GM21737 (cell line): ENCODE data around the gene EME2.

ENCODE experiments used
- ATAC-seq: cut with Tn5 transposase; IDR thresholded peaks from one replicate; pipeline ENCODE4 v1.9.1; 2021; ENCODE audit warnings: mild to moderate bottlenecking, moderate library complexity; ENCODE audit not compliant: unreplicated experiment

EME2 gene

DNA sequence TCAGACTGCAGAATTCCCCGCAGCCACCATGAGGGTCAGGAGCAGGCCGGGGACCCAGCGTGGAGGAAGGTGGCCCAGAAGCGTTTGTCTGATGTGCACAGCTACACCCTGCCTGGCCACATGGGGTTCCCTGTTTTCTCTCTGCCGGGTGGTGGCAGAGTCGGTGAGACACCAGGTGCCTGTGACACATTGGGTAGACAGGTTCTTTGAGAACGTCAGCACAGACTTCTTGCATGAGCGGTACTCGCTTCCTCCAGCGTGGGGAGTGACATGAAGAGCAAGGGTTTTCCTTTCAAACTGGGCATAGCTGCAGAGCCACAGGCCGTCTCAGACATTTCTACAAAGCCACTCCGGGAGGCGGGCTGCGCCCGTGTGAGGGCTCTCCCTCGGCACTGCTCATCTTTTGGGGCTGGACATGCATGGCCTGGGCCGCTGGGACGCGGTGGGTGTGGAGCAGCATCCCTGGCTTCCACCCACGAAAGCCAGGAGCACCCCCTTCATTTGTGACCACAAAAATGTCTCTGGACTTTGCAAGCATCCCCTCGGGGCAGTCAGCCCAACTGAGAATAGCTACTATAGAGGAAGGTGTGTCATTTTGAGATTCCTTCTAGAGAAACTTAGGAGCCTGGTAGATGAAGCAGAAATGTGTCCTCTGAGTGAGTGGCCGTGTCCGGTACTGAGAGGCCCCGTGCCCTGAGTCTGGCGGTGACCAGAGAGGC is 27.3 kb upstream of the EME2 start:
- ATAC-seq = no peak

DNA sequence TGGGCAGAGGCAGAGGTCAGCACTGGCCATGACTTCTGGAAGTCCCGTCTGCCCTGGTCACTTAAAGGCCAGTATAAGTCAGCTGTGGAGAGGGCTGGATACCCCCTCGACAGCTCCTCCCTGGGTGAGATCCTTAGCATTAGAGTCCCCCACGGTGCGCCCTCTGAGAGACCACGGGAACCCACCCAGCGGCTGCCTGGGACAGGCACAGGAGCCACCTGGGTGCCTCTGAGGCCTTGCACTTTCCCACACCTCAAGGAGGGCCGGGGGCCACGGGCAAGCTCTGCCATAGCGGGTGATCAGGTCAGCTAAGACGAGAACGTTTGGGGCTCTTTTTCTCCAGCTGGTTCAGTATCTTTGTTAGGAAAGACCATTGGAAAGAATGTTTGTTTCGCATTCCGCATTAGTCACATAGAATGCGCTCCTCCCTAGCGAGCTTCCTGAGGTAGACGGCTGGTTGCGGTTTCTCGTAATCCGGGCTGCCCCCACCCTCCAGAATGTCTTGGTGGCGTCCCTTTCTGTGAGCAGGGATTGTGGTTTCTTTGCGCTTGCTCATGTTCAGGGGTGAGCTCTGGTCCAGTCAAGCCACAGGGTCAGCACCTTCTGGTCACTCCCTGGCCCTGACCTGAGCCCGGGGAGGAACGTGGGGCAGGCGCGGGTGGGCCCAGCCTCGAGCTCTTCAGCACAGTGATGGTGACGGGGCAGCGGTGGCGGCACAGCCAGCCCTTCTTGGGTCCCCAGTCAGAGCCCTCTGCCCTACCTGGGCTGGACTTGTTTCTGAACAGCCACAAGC is 26.5 kb upstream of the EME2 start:
- no peak for ATAC-seq

DNA sequence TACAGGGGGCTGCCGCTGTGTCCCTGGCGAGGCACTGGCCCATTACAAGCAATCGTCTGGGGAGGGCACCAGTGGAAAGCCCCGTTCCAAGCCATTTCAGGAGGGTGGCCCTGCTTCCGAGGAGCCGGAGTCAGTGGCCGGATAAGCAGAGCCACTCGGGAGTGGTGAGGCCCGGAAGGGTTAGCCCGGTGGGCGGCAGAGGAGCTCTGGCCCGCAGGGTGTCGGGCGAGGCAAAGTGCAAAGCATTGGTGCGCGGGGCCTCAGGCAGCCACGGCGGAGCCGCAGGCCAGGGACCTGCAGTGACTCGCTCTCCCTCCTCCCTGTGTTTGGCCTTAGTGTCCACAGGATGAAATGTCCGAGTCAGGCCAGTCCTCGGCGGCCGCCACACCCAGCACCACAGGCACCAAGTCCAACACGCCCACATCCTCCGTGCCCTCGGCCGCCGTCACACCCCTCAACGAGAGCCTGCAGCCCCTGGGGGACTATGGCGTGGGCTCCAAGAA is 25.9 kb upstream of the EME2 start:
- ATAC-seq = no peak

DNA sequence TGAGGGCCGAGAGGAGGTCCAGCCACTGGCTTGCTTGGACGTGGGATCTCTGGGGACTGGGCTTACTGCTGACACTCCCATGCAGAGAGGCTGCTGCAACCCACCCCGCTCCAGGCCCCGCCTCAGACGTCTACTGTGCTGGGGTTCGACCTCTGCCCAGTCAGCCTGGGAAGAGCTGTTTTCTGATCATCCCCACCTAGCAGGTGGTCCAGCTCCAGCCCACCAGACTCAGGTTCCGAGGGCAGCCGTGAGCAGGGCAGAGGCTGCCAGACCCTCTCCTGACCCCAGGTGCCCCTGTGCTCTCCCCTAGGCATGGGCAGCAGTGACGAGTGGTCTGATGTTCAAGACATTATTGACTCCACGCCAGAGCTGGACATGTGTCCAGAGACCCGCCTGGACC is 24.7 kb upstream of the EME2 start:
- no peak for ATAC-seq

DNA sequence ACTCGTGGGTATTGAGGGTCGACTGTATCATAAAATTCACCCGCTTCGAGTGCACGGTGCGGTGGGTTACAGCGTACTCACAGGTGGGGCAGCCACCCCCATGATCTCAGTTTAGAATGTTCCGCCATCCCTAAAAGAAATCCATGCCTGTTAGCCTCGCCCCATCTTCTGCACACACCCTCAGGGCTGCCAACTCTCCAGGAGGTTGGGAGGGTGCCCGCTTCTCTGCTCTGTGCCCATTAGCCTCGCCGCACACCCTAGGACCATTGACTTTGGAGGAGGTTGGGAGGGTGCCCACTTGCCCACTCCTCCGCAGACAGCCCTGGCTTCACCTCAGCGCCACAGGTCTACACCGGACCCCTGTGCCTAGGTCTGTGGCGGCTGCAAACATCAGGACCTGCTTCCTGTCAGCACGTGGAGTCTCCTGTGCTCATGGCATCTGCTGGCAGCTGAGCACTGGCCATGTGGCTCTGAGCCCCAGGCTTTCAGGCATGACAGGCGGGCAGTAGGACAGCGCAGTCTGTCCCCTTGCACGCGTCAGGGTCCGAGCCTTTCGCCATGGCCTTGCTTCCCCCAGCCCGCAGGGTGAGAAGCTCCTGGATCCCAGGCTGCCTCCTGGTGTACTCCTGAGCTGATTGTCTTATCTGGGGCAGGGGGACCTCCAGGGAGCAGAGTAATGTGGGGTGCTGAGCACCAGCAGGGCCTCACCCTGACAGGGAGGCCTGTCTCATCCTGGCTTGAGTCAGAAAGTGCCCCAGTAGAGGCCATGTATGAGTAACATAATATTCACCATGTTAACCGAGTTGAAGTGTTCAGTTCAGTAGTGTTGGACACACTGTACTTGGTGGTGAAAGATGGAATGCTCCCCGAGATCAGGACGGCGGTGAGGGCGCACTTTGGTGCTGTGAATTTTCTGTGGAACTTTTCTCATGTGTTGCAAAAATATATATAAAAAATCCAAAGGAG is 23.2 kb upstream of the EME2 start:
- no peak for ATAC-seq

DNA sequence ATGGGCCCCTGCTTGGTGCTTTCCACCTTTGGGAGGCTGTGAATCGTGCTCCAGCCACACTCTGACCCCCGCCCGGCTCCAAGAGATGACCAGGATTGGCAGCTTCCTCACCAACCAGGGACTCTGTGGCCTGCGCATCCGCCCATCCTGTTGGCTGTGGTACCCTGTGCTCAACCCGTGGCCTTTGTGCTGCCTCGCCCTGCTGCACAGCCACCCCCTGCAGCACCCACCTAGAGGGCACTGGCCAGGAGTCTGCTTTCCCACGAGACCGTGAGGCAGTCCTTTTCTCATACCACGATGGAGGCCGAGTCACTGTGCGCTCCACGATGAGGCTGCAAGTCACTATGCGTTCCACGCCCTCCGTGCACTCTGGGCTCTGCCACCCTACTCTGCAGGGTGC is 20.7 kb upstream of the EME2 start:
- no peak for ATAC-seq

DNA sequence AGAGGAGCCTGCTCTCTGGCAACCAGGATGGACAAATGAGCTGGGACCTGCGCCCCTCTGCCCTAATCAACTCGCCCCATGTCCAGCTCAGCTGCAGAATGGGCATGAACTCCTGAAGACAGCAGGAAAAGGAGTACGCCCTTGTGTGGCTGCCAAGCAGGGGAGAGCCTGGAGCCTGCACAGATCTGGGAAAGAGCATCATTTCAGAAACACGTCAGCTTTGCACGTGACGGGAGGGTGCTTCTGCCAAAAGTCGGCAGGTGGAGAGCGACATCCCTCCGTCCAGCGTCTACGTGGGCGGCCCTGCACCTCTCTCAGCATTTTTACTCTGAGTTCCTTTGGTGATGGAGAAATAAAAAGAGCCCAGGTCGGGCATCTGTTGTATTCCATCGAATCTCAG is 19.8 kb upstream of the EME2 start:
- ATAC-seq = no peak

DNA sequence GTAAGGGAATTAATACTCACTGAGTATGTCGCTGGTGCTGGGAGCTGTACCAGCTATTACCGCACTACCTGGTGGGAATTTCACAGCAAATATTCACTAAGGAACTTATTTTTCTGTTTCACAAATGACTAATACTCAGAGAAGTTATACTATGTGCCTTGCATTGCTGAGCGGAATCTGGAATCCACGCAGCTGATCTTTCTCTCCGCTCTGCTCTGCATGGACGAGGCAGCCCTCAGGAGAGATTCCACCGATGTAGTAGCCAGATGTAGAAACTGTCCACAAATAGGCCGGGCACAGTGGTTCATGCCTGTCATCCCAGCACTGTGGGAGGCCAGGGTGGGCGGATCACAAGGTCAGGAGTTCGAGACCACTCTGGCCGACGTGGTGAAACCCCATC is 18.4 kb upstream of the EME2 start:
- no peak for ATAC-seq

DNA sequence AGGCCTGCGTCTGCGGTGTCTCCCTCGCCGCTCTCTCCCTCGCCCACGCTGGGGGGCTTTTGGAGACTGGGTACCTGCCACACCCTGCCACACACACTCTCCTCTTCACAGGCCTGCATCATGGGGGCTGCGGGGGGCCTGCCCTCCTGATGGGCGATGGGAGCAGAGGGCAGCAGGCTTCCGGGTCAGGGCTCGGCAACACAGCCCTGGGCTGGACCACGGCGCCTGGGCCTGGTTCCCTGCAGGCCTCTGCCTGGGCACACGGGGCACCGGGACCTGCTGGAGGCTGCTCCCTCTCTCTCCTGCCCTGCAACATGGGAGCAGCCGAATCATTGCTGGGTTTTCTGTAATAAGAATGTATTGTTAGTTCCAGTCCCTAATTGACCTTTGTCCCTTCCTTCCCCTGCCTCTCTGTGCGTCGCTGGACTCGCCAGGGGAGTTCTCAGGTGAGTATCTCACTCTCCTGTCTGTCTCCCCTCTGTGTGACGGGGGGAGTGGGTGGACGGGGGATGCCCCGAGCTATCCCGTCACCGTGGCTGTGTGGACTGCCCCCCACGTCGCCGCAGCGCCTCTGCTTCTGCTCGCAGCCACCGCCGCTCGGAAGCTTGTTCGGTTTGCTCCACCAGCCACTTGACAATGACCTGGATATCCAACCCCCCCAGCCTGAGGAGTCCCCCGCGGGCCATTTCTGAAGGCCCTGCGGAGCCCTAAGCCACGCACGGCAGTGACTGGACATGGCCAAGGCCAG is 14.7 kb upstream of the EME2 start:
- ATAC-seq = no peak

DNA sequence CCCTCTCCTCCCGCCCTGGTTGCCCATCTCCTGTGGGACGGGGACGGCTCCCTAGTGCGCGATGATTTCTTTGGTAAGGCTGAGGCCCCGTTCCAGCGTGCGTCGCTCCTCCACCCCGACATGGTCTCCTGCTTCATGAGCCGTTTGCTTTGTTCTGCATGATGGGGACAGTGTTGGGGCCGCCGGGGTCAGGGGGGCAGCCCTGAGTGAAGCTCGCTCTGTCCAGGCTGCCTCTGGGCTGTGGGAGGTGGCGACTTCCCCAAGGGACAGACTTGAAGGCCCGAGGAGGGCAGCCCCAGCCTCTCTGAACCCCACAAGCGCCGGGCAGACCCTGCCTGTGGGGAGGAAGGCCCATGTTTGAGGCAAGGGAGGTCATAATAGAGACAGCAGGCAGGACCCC is 13.7 kb upstream of the EME2 start:
- ATAC-seq = no peak

DNA sequence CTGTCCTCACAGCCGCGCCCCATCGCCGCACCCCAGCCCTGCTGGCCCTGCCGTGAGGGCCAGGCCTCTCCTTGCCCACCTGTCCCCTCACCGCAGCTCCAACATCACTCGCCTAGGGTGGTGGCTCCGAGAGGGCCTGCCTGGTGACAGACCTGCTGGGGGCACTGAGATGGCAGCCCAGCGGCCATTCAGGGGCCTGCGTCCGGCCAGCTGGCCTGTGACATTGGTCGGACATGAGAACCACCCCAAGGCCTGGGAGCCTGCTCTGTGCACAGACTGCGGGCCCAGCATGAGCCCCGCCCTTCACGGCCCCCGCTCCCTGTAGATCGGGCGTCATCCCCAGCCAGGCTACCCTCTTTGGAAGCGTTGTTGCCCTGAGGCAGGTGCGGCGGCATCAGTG is 13.1 kb upstream of the EME2 start:
- ATAC-seq = no peak

DNA sequence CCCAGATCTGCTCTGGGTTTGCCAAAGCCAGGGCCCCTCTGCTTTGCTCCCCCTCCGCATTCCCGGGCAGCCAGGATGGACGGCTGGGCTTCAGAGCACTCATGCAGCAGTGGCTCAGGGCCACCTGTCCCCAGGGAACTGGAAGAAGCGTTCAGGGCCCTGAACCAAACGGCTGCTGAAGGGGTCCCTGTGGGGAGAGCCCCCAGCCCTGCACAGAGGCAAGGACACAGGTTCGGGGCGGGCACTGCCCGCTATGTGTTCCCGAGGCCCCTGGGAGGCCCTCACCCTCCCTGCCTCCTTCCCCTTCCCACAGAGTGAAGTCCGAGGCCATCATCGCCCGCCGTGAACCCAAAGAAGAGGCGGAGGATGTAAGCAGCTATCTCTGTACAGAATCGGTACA is 11.7 kb upstream of the EME2 start:
- ATAC-seq = no peak

DNA sequence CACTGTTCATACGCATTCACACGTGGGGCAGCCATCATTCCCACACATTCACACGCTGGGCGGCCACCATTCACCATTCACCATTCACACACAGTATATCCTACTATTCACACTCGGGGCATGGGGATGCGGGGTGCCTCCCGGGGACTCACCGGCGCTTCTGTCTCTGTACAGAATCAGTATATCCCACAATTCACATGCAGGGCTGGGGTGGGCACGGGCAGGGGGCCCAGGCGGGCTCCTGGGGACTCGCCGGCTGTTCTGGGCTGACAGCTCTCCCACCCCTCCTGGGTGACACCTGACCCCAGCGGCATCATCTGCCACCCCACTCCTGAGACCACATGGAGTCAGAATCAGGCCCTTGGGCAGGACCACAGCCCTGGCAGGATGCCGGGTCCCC is 10.9 kb upstream of the EME2 start:
- ATAC-seq = no peak

DNA sequence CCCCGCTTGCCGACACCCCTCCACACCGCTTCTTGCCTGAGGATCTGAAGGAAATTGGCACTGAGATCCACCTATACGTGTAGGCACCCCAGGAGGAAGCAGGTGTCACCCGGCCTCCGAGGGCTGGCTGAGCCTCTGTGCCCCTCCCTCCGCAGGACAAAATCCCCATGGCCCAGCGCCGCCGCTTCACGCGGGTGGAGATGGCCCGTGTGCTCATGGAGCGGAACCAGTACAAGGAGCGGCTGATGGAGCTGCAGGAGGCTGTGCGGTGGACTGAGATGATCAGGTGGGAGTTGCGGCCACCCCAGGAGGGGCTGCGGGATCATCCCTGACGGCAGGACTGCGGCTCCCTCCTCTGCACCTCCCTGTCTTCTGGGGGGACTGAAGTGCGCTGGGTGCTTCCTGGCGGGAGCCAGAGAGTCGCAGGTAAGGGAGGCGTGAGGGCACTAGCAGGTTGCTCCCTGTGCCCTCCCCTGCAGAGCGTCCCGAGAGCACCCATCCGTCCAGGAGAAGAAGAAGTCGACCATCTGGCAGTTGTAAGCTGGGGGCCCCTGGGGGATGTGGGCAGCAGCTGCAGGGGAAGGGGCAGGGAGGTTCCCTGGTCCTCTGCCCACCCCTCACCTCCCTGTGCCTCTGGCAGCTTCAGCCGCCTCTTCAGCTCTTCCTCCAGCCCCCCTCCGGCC is 10.3 kb upstream of the EME2 start:
- ATAC-seq = no peak

DNA sequence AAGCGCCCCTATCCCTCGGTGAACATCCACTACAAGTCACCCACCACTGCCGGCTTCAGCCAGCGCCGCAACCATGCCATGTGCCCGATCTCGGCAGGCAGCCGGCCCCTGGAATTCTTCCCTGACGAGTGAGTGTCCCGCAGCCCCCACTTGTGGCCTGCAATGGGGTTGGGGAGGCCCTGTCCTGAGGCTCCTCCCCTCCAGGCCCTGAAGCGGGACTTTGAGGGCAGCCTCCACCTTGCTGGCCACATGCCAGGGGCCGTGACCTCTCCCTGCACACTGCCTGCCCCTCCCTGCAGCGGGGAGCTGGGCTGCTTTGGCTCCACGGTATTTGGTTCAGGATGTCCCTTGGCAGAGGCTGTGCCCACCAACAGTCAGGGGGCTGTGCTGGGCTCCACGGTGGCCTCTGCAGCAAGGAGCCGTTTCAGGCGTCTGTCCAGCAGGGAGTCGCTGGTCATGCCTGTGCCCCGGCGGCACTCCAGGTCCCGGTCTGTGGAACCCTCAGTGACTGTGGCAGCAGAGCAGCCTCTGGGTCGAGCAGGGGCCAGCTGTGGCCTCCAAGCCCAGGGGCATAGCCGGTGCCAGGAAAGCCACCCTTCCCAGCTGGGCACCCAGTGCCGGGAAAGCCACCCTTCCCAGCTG is 9.6 kb upstream of the EME2 start:
- ATAC-seq = no peak

DNA sequence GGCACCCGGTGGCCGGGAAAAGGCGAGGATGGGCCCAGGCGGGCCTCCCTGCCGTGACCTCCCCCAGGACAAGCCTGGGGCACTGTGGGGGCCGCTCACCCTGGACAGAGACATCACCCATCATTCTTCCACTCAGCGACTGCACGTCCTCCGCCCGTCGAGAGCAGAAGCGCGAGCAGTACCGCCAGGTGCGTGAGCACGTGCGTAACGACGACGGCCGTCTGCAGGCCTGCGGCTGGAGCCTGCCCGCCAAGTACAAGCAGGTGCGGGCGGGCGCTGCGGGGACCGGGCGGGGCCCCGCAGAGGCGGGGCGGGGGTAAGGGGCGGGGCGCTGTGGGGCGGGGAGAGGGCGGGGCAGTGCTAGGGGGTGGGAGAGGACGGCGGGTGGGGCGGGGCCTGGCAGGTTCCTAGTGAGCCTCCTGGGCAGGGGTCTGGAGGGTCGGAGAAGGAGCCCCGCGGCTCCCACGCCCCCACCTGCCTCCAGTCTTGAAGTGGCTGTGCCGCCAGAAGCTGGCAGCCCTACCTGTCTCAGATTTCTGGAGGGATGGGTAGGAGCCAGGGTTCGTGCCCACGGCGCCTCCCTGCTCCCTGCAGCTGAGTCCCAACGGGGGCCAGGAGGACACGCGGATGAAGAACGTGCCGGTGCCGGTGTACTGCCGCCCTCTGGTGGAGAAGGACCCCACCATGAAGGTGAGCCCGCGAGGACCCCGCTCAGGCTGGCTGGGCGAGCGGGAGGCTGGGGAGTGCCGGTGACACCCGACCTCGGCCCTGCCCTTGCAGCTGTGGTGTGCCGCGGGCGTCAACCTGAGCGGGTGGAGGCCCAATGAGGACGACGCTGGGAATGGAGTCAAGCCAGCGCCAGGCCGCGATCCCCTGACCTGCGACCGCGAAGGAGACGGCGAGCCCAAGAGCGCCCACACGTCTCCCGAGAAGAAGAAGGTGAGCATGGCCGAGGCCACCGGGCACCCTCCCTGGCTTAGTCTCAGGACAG is 8.8 kb upstream of the EME2 start:
- no peak for ATAC-seq

DNA sequence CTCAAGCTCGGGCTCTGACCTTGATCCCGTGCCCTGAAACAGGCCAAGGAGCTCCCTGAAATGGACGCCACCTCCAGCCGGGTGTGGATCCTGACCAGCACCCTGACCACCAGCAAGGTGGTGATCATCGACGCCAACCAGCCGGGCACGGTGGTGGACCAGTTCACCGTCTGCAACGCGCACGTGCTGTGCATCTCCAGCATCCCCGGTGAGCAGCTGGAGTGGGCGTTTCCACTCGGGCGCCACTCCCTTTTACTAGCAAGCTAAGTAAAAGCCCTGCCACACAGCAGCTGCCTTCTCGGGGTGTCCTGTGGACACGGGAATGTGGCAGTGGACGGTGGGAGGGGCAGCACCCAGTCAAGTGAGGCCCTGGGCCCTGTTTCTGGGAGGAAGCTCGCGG is 7.6 kb upstream of the EME2 start:
- ATAC-seq = no peak

DNA sequence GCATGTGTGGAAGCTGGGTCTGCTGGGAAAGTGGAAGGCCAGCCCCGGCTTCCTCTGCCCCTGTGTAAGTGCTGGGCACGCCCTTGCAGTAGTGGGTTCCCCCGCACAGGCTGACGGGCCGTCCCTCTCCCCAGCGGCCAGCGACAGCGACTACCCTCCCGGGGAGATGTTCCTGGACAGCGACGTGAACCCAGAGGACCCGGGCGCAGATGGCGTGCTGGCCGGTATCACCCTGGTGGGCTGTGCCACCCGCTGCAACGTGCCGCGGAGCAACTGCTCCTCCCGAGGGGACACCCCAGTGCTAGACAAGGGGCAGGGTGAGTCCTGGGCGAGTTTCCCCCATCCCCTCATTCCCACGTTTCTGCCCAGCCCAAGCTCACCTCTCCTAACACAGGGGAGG is 6.8 kb upstream of the EME2 start:
- no peak for ATAC-seq
